GM15510 (cell line): ENCODE data around the gene WDR70.

Experiments
- POLR2A ChIP-seq: IDR thresholded peaks from 3 replicates; pipeline ENCODE4 v1.6.1; 2011; ENCODE audit warnings: borderline replicate concordance; ENCODE audit not compliant: insufficient read length; ENCODE audit errors: extremely low read depth

Gene WDR70

GRCh38 chr5:37664551-37664950 is 285.4 kb downstream of the WDR70 start:
- no peak for TF ChIP-seq POLR2A

- TF ChIP-seq POLR2A, result no peak
Measured at GRCh38 chr5:37665272-37665671, 286.2 kb downstream of the WDR70 start.

GRCh38 chr5:37665889-37666288 is 286.8 kb downstream of the WDR70 start:
- TF ChIP-seq POLR2A, result no peak

- TF ChIP-seq POLR2A, result no peak
Measured at GRCh38 chr5:37667430-37667829, 288.3 kb downstream of the WDR70 start.

- no peak for TF ChIP-seq POLR2A
Measured at GRCh38 chr5:37667846-37668245, 288.7 kb downstream of the WDR70 start.

GRCh38 chr5:37668524-37669047 is 289.5 kb downstream of the WDR70 start:
- no peak for TF ChIP-seq POLR2A

GRCh38 chr5:37683072-37683471 is 304.0 kb downstream of the WDR70 start:
- TF ChIP-seq POLR2A, result no peak

GRCh38 chr5:37685211-37685610 is 306.1 kb downstream of the WDR70 start:
- no peak for TF ChIP-seq POLR2A

- TF ChIP-seq POLR2A, result no peak
Measured at GRCh38 chr5:37685816-37686215, 306.7 kb downstream of the WDR70 start.

GRCh38 chr5:37694867-37695266 is 315.7 kb downstream of the WDR70 start:
- no peak for TF ChIP-seq POLR2A

- no peak for TF ChIP-seq POLR2A
Measured at GRCh38 chr5:37695647-37696046, 316.5 kb downstream of the WDR70 start.

- no peak for TF ChIP-seq POLR2A
Measured at GRCh38 chr5:37696190-37697021, 317.3 kb downstream of the WDR70 start.

- no peak for TF ChIP-seq POLR2A
Measured at GRCh38 chr5:37701868-37702267, 322.8 kb downstream of the WDR70 start.

GRCh38 chr5:37703841-37704241 is 324.7 kb downstream of the WDR70 start:
- TF ChIP-seq POLR2A, result no peak

GRCh38 chr5:37704406-37704805 is 325.3 kb downstream of the WDR70 start:
- no peak for TF ChIP-seq POLR2A

GRCh38 chr5:37709020-37709419 is 329.9 kb downstream of the WDR70 start:
- no peak for TF ChIP-seq POLR2A
